HG03565 (cell line): Measurements from ENCODE around the gene SMYD3.

ENCODE experiments used
- ATAC-seq: cut with Tn5 transposase; IDR thresholded peaks from one replicate; pipeline ENCODE4 v1.9.1; 2021; ENCODE audit warnings: mild to moderate bottlenecking, moderate library complexity; ENCODE audit not compliant: unreplicated experiment

SMYD3 gene

GRCh38 chr1:246418565-246419312 is 88.3 kb downstream of the SMYD3 start:
- no peak for ATAC-seq

GRCh38 chr1:246417813-246418564 is 89.1 kb downstream of the SMYD3 start:
- no peak for ATAC-seq

- no peak for ATAC-seq
Measured at GRCh38 chr1:246417152-246417812, 89.8 kb downstream of the SMYD3 start.

GRCh38 chr1:246416261-246416660 is 90.8 kb downstream of the SMYD3 start:
- no peak for ATAC-seq

GRCh38 chr1:246415028-246415427 is 92.1 kb downstream of the SMYD3 start:
- ATAC-seq = no peak

- no peak for ATAC-seq
Measured at GRCh38 chr1:246413430-246413829, 93.6 kb downstream of the SMYD3 start.

- ATAC-seq = no peak
Measured at GRCh38 chr1:246404078-246404477, 103.0 kb downstream of the SMYD3 start.

GRCh38 chr1:246398126-246398813 is 108.8 kb downstream of the SMYD3 start:
- no peak for ATAC-seq

- ATAC-seq = no peak
Measured at GRCh38 chr1:246397046-246397445, 110.0 kb downstream of the SMYD3 start.

GRCh38 chr1:246396322-246396721 is 110.8 kb downstream of the SMYD3 start:
- no peak for ATAC-seq

GRCh38 chr1:246394121-246394520 is 113.0 kb downstream of the SMYD3 start:
- no peak for ATAC-seq

- ATAC-seq = no peak
Measured at GRCh38 chr1:246390855-246391254, 116.2 kb downstream of the SMYD3 start.

- ATAC-seq = no peak
Measured at GRCh38 chr1:246384616-246385015, 122.5 kb downstream of the SMYD3 start.

- ATAC-seq = no peak
Measured at GRCh38 chr1:246383791-246384190, 123.3 kb downstream of the SMYD3 start.

- ATAC-seq = no peak
Measured at GRCh38 chr1:246383239-246383589, 123.9 kb downstream of the SMYD3 start.

- no peak for ATAC-seq
Measured at GRCh38 chr1:246382589-246383238, 124.4 kb downstream of the SMYD3 start.

- no peak for ATAC-seq
Measured at GRCh38 chr1:246381452-246381851, 125.6 kb downstream of the SMYD3 start.

GRCh38 chr1:246377625-246378153 is 129.4 kb downstream of the SMYD3 start:
- ATAC-seq = no peak

- no peak for ATAC-seq
Measured at GRCh38 chr1:246373828-246374569, 133.1 kb downstream of the SMYD3 start.

GRCh38 chr1:246372559-246372958 is 134.5 kb downstream of the SMYD3 start:
- ATAC-seq = no peak
